MM.1S (cell line): ENCODE measurements around the gene EHBP1.

Experiments
- CTCF ChIP-seq: fragments of 300-600 bp; sonication (generic); IDR thresholded peaks from 2 replicates; pipeline ENCODE4 v1.5.1; 2016; ENCODE audit warnings: antibody characterized with exemption, low read length, mixed read lengths
- EZH2 ChIP-seq: fragments of 300-600 bp; sonication (generic); optimal IDR thresholded peaks from 2 replicates; pipeline ENCODE3; 2017; ENCODE audit warnings: low read depth, mild to moderate bottlenecking, antibody characterized with exemption, low read length, mixed read lengths

- TF ChIP-seq CTCF (no peak), EZH2 (no peak)
Measured at GRCh38 chr2:62920070-62920469, 214.6 kb downstream of the EHBP1 start.
